Nephron progenitor cell (in vitro differentiated cells): ENCODE measurements around the gene THRAP3.
A peak's percentile ranks its signal among the peaks of the same experiment; 100 is the strongest.

Experiments used
- DNase-seq: peaks from one replicate; pipeline ENCODE4 v3.0.0; 2021
- H3K27ac Mint-ChIP-seq: 2 replicates; pipeline ENCODE4 v1.8.0; 2021; ENCODE audit warnings: mild to moderate bottlenecking, moderate library complexity, mixed read lengths
- H3K27me3 Mint-ChIP-seq: 2 replicates; pipeline ENCODE4 v1.8.0; 2021; ENCODE audit warnings: mild to moderate bottlenecking, low read depth, mixed read lengths; ENCODE audit not compliant: poor library complexity
- H3K36me3 Mint-ChIP-seq: 2 replicates; pipeline ENCODE4 v1.8.0; 2021; ENCODE audit warnings: low read depth, mixed read lengths
- H3K4me1 Mint-ChIP-seq: 2 replicates; pipeline ENCODE4 v1.8.0; 2021; ENCODE audit warnings: mixed read lengths
- H3K4me3 Mint-ChIP-seq: 2 replicates; pipeline ENCODE4 v1.8.0; 2021; ENCODE audit warnings: mild to moderate bottlenecking, moderate library complexity, mixed read lengths
- H3K9me3 Mint-ChIP-seq: 2 replicates; pipeline ENCODE4 v1.8.0; 2021; ENCODE audit warnings: mild to moderate bottlenecking, moderate library complexity, mixed read lengths
- TF ChIP-seq, protein P1 (sequence below): fragments of 200-600 bp; sonication (generic); IDR thresholded peaks from 2 replicates; pipeline ENCODE4 v1.5.0; 2021; ENCODE audit warnings: antibody characterized with exemption

Gene THRAP3

DNA sequence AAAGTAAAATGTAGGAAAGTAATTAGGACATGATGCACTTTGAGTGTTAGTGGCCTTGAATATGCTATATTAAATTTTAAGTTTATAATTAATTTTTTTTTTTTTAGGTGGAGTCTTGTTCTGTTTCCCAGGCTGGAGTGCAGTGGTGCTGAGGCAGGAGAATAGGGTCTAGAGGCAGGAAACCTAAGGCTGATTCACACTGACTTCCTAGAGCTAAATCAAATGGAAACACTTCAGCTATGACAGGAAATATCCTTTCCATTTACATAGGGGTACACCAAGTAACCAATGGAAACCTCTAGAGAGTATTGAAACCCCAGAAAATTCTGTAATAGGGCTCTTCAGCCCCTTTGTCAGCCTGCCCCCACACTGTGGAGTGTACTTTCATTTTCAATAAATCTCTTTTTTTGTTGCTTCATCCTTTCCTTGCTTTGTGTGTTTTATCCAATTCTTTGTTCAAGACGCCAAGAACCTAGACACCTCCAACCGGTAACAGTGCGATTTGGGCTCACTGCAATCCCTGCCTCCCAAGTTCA, 17.9 kb upstream of the THRAP3 start:
- Mint-ChIP-seq H3K4me1 (peaks cover 30% of the 10 kb centered on the region), H3K27ac (no peak overlapping the region), H3K4me3 (no peak overlapping the region), H3K36me3 (no peaks in the 10 kb centered on the region), H3K27me3 (no peaks in the 10 kb centered on the region), H3K9me3 (no peaks in the 10 kb centered on the region)
- TF ChIP-seq, protein P1, sequence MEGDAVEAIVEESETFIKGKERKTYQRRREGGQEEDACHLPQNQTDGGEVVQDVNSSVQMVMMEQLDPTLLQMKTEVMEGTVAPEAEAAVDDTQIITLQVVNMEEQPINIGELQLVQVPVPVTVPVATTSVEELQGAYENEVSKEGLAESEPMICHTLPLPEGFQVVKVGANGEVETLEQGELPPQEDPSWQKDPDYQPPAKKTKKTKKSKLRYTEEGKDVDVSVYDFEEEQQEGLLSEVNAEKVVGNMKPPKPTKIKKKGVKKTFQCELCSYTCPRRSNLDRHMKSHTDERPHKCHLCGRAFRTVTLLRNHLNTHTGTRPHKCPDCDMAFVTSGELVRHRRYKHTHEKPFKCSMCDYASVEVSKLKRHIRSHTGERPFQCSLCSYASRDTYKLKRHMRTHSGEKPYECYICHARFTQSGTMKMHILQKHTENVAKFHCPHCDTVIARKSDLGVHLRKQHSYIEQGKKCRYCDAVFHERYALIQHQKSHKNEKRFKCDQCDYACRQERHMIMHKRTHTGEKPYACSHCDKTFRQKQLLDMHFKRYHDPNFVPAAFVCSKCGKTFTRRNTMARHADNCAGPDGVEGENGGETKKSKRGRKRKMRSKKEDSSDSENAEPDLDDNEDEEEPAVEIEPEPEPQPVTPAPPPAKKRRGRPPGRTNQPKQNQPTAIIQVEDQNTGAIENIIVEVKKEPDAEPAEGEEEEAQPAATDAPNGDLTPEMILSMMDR, result no peak
- DNase-seq, result no peak

DNA sequence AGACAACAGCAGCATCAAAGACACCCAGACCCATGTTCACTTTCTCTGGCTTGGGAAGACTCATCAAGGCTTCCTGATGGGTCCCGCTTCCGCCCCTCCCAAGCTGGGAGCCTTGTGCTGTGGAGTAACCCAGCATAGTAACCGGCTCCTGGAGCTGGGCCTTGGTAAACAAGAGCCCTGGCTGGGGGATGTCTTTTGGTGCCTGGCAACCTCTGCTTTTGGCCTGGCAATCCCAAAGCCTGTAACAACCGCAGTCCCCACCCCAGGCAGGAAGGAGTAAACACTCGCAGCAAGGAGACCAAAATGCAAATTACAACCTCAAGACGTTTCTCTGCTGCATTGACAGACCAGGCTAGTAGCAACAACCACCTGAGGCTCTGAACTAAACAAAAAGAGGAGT, 16.9 kb upstream of the THRAP3 start:
- TF ChIP-seq, protein P1, result no peak
- Mint-ChIP-seq H3K4me1 (peaks cover 30% of the 10 kb centered on the region), H3K4me3 (no peak overlapping the region), H3K9me3 (no peaks in the 10 kb centered on the region), H3K36me3 (no peaks in the 10 kb centered on the region), H3K27ac (no peak overlapping the region), H3K27me3 (peaks cover 3% of the 10 kb centered on the region)
- no peak for DNase-seq

DNA sequence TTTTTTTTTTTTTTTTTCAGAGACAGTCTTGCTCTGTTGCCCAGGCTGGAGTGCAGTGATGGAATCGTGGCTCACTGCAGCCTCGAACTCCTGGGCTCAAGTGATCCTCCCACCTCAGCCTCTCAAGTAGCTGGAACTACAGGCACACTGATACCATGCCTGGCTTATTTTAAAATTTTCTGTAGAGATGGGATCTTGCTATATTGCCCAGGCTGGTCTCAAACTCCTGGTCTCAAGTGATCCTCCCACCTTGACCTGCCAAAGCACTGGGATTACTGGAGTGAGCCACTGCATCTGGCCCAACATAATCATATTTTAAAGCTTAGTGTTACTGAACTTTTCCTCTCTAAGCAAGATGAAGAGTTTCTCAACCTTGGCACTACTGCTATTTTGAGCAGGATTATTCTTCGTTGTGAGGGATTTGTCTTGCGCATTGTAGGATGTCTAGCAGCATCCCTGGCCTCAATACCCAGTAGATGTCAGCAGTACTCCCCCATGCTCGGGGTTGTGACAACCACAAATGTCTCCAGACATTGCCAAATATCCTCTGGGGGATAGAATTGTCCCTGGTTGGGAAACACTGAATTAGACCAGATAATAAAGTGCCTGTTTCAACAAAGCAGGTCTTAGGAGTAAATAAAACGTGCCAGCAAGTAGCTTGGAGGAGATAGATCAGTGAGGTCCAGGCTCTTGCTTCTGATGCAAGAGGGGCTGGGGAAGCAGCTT, 15.1 kb upstream of the THRAP3 start:
- Mint-ChIP-seq H3K4me3 (no peak overlapping the region), H3K4me1 (peaks cover 20% of the 10 kb centered on the region), H3K36me3 (no peaks in the 10 kb centered on the region), H3K9me3 (no peaks in the 10 kb centered on the region), H3K27me3 (peaks cover 8% of the 10 kb centered on the region), H3K27ac (peak overlapping the region; percentile 83)
- TF ChIP-seq, protein P1, result no peak
- no peak for DNase-seq

DNA sequence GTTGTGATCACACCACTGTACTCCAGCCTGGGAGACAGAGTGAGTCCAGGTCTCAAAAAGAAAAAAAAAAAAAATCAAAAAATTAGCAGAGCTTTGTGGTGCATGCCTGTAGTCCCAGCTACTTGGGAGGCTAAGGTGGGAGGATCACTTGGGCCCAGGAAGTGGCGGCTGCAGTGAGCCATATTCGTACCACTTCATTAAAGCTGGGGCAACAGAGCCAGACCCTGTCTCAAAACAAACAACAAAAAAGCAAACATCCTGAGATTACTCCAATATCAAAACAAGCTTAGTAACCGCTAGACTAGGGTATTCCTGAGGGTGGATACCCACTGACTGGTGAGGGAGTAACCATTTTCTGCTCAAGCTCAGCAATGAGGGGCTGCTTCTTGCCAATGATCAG, 12.9 kb upstream of the THRAP3 start:
- no peak for DNase-seq
- Mint-ChIP-seq H3K27ac (no peak overlapping the region), H3K36me3 (no peaks in the 10 kb centered on the region), H3K4me3 (no peak overlapping the region), H3K9me3 (no peaks in the 10 kb centered on the region), H3K4me1 (peaks cover 15% of the 10 kb centered on the region), H3K27me3 (peaks cover 8% of the 10 kb centered on the region)
- TF ChIP-seq, protein P1, result no peak

DNA sequence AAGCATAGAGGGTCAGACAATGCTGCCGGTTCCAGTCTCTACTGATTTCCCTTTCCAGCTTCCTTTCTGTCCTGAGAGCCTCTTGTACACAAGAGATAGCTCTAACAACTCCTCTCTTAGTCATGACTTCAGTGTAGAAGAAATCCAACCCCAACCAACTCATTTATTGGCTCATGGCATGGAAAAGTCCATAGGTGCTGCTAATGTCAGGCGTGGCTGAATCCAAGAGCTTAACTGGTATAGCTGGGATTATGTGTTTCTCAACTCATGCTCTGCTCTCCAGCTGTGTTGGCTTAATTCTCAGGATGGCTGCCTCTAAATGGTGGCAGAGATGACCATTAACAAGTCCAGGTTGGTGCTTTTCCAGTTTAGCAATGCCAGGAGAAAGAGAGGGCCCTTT, 12.4 kb upstream of the THRAP3 start:
- peaks cover 15% of the 10 kb centered on the region for H3K4me1 Mint-ChIP-seq
- no peak overlapping the region for H3K27ac Mint-ChIP-seq
- no peaks in the 10 kb centered on the region for H3K9me3 Mint-ChIP-seq
- TF ChIP-seq, protein P1, result no peak
- H3K4me3 Mint-ChIP-seq, result no peak overlapping the region
- H3K27me3 Mint-ChIP-seq, result peaks cover 8% of the 10 kb centered on the region
- no peak for DNase-seq
- no peaks in the 10 kb centered on the region for H3K36me3 Mint-ChIP-seq

DNA sequence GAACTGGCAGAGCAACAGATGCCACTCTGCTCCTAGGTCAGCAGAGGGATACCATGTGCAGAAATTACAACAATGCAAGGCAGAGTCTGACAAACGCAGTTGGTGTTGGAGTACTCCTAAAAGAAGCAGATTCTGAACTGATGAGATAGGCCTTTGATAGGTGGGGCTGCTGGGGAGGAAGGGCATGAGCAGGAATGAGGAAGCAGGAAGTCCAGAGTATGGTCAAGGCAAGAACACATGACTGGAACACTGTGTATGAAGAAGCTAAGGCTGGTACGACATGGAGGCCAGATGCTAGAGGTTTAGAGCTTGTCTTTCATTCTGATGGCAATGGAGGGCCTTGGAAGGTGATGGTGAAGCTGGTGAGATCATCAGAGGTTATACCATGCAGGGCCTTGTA, 11.5 kb upstream of the THRAP3 start:
- Mint-ChIP-seq H3K27me3 (peaks cover 8% of the 10 kb centered on the region), H3K4me1 (peaks cover 8% of the 10 kb centered on the region), H3K9me3 (no peaks in the 10 kb centered on the region), H3K36me3 (no peaks in the 10 kb centered on the region), H3K27ac (peak overlapping the region; percentile 60), H3K4me3 (no peak overlapping the region)
- DNase-seq, result no peak
- TF ChIP-seq, protein P1, result no peak
